NCI-H510A treated with DMSO at 0.1 percent for 48 hours (cell line): ENCODE data around the gene RNF152.

Experiments used
- DNase-seq: peaks from one replicate; lab custom pipeline; 2025; lab: John Stamatoyannopoulos, UW

The RNF152 gene

GRCh38 chr18:61892683-61893308 lies at the start of gene RNF152:
Gene RNF152 (minus strand): TSS chr18:61893007. CDS start chr18:61816463, 76,544 bp downstream.
- DNase-seq = peak; percentile 59

GRCh38 chr18:61941948-61942471 lies 49.2 kb upstream of the RNF152 start:
- DNase-seq = no peak

GRCh38 chr18:61939046-61939674 lies 46.4 kb upstream of the RNF152 start:
- no peak for DNase-seq

- DNase-seq = no peak
Measured at GRCh38 chr18:61935362-61935761, 42.6 kb upstream of the RNF152 start.

GRCh38 chr18:61931654-61932379 lies 39.0 kb upstream of the RNF152 start:
- no peak for DNase-seq

GRCh38 chr18:61929881-61930640 lies 37.3 kb upstream of the RNF152 start:
- peak; percentile 93 for DNase-seq

GRCh38 chr18:61926532-61926931 lies 33.7 kb upstream of the RNF152 start:
- no peak for DNase-seq

- no peak for DNase-seq
Measured at GRCh38 chr18:61924550-61924949, 31.7 kb upstream of the RNF152 start.

GRCh38 chr18:61922435-61922834 lies 29.6 kb upstream of the RNF152 start:
- no peak for DNase-seq

GRCh38 chr18:61921621-61922235 lies 28.9 kb upstream of the RNF152 start:
- no peak for DNase-seq

- no peak for DNase-seq
Measured at GRCh38 chr18:61917818-61918217, 25.0 kb upstream of the RNF152 start.

GRCh38 chr18:61912476-61912875 lies 19.7 kb upstream of the RNF152 start:
- DNase-seq = no peak

GRCh38 chr18:61910101-61910500 lies 17.3 kb upstream of the RNF152 start:
- DNase-seq = no peak

- DNase-seq = no peak
Measured at GRCh38 chr18:61908661-61909060, 15.9 kb upstream of the RNF152 start.

- peak; percentile 84 for DNase-seq
Measured at GRCh38 chr18:61901323-61901986, 8.6 kb upstream of the RNF152 start.

- DNase-seq = no peak
Measured at GRCh38 chr18:61900504-61901281, 7.9 kb upstream of the RNF152 start.

GRCh38 chr18:61898640-61899101 lies 5.9 kb upstream of the RNF152 start:
- no peak for DNase-seq

- DNase-seq = no peak
Measured at GRCh38 chr18:61896757-61897156, 4.0 kb upstream of the RNF152 start.

- DNase-seq = no peak
Measured at GRCh38 chr18:61896118-61896517, 3.3 kb upstream of the RNF152 start.
